DMS79 (cell line): ENCODE results near the gene OMG.
"Not testable (repeated sequence)": the region's sequence is repeated elsewhere in the genome, so short reads cannot be mapped to it uniquely, and the experiment has no call there.

Experiments used
- DNase-seq: peaks from one replicate; lab custom pipeline; 2025; lab: John Stamatoyannopoulos, UW

OMG gene, protein sequence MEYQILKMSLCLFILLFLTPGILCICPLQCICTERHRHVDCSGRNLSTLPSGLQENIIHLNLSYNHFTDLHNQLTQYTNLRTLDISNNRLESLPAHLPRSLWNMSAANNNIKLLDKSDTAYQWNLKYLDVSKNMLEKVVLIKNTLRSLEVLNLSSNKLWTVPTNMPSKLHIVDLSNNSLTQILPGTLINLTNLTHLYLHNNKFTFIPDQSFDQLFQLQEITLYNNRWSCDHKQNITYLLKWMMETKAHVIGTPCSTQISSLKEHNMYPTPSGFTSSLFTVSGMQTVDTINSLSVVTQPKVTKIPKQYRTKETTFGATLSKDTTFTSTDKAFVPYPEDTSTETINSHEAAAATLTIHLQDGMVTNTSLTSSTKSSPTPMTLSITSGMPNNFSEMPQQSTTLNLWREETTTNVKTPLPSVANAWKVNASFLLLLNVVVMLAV

DNA sequence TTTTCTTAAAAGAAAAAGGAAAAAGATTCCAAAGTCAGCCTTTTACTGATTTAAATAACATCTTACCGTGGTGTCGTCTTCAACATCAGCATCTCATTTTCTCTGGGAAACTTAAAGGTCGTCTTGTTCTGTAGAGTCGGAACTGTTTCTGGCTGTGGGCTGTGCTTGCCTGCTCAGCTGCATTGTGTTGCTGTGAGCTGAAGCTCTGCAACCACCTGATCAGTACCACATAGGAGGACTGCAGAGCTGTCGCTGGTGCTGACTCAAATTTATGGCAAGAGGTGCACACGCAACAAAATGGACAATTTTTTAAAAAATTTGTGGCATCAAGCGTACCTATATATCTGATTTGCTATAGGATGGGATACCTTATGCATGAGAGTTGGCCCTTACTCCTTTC is at the start of gene OMG:
Gene OMG (minus strand): TSS at position 150 of the 400 bp plus-strand sequence. CDS start 908 bp downstream, outside the sequence.
- no peak for DNase-seq

DNA sequence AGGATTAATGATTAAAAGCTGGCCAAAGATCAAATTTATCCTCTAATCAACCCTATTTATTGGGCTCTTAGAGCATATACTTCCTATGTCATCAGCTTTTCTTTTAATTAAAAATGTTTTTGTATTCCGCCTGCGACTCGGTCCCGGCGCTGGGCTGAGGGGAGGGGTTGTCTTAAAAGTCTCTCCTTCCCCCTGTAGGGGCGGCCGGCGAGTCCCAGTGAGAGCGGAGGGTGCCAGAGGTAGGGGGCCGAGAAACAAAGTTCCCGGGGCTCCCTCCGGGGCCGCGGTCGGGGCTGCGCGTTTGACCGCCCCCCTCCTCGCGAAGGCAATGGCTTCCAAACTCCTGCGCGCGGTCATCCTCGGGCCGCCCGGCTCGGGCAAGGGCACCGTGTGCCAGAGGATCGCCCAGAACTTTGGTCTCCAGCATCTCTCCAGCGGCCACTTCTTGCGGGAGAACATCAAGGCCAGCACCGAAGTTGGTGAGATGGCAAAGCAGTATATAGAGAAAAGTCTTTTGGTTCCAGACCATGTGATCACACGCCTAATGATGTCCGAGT is 48.2 kb upstream of the OMG start:
- not testable (repeated sequence) for DNase-seq

DNA sequence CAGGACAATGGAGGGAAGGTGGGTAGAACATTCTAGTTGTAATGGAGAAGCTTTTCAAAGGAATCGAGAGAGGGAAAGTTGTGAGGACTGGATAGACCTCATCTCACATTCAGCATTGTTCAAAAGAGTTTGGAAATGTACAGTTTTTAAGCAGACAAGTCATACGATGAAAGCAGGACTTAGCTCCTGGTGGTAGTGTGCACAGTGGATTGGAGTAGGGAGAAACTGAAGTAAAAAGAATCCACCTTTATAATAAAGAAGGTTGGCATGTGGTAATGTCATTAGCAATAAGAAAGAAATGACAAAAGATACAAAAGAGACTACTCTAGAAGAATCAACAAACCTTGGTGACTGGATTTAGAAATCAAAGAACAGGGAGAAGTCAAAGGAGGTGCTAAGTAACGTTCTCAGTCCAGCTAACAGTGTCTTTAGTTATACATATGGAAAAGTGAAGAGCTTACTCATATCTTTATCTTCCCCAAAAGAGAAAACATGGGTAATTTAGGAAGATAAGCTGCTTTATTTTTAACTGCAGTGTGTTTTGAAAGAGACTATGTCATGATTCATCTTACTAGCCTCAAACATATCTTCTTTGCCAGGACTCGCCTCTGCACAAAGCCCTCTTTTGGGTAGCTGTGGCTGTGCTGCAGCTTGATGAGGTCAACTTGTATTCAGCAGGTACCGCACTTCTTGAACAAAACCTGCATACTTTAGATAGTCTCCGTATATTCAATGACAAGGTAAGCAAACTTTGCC is 43.0 kb upstream of the OMG start:
- DNase-seq: no peak

DNA sequence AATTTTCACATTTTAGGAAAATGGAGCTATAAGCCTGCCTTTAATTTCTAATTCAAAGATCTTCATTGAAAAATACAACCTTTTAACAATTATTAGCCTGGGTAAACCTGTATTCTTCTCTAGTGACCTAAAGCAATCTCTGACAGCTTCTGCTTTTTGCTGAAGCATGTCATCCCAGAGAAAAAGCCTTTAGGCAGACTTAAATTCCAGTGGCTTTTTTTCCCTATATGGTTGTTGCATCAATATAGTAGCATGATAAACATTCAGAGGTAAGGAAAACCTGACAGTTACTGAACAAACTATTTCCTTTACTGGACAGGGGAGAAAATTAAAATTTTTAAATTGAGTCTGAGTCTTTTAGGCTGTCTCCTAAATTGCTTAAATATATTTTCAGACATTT is 32.2 kb upstream of the OMG start:
- DNase-seq: no peak

DNA sequence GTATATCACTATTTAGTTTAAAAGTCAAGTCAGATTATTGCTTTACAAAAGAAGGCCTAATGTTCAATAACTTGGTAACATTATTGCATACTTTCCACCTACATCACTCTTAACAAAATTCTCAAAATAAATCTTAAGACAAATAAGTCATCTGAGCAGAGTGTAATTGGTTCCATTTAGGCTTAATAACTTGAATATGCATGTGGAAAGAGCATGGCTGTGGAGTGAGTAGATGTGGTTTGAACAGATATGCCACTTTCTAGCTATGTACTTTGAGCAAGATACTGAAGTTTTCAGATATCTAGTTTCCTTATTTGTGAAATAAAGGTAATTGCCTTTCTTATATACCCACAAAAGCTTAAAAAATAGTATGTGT is 31.1 kb upstream of the OMG start:
- no peak for DNase-seq

DNA sequence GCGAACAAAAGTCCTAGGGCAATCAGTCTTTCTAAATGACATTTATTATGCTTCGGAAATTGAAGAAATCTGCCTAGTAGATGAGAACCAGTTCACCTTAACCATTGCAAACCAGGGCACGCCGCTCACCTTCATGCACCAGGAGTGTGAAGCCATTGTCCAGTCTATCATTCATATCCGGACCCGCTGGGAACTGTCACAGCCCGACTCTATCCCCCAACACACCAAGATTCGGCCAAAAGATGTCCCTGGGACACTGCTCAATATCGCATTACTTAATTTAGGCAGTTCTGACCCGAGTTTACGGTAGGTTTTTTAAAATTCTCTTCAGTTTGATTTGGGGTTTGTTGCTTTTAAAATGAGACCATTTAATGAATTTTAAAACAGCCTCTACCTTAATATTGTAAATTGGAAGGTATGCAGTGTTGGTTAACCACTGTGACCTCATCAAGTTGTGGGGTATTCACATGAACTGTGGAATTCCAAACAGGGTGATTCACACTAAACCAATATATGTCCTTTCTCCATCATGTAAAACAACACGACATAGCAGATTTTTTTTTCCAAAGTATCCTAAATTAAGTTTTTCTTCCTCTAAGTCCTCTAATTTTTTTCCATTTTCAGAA is 30.6 kb upstream of the OMG start:
- no peak for DNase-seq

DNA sequence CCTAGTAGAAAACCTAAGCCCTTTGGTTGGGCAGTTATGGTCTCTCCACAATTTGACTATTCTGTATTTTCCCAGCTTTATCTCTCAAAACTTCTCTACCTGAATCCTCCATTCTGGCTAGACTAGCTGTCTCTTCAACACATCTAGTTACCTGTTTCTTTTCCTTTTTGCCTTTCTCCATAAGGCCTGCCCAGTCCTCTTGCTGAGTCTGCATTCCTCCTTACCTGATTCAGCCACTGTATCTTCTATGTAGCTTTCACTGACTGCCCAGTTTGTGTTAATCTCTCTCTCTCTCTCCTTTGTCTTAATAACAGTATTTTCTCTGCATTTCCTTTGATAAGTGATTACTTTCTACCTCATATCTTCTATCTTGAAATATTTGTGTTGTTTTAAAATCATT is 26.5 kb upstream of the OMG start:
- DNase-seq: no peak

DNA sequence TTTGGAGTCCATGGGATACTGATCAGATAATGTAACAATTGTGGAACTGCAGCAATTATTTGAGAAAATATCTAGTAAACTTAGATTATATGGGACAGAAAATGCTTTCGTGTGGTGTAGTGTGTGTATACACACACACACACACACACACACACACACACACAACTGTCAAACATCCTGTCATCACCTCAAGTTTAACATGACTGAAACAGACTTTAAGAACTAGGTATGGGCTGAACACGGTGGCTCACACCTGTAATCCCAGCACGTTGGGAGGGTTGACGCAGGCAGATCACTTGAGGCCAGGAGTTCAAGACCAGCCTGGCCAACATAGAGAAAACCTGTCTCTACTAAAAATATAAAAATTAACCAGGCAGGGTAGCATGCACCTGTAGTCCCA is 24.9 kb upstream of the OMG start:
- DNase-seq: no peak

DNA sequence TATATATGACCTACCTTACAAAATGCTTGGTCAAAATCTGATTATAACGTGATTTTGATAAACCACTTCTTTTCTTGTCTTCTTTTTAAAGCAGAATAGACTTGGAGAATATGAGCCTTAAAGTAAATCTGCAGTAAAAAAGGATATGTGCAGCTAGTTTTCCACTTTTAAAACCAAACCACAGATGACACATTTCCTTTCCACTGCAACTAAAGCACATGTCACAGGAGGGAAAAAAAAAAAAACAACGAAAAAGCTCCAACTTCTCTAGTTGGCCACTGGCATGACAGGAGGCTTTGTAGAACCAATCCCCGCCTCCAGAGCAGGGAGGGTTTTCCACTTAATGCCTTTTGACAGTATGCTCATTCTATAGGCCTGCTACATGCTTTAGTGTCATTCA is 24.4 kb upstream of the OMG start, which contains the start of gene EVI2A:
Gene EVI2A (minus strand): TSS at position 142 of the 400 bp plus-strand sequence. CDS start 2,609 bp downstream, outside the sequence.
- no peak for DNase-seq

DNA sequence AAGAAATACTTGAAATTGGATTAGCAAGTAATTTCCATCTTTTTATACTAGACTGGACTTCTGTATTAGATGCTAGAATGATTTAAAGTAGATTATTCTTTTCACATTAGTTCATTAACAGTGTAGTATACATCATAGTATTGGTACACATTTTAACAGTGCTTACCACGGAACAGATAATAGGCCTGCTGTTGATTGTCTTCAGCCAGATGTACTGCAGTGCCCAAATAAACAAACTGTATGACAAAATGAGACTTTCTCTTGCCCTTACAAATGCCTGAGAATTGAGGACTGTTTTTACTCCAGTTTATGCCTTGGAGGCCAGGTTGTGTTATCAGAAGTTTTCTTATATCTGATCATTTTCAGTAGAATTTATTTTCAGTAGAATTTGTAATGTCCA is 23.8 kb upstream of the OMG start:
- DNase-seq: no peak

DNA sequence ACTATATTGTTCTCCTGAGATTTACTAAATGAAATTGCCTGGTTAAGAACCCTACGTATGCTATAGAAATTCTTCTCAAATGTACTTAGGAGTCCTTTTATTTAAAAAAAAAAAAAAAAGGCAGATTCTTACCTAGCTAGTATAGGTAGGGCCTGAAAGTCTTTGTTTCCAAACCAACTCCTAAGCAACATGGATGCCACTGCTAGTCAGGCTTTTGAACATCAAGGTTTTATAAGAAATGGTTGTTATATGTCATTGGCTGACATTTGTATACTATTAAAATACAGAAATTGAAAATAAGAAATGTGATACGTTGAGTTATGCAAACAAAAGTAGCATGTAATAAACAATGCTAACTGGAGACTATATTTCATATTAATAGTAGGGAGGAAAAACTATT is 23.2 kb upstream of the OMG start:
- DNase-seq: no peak

DNA sequence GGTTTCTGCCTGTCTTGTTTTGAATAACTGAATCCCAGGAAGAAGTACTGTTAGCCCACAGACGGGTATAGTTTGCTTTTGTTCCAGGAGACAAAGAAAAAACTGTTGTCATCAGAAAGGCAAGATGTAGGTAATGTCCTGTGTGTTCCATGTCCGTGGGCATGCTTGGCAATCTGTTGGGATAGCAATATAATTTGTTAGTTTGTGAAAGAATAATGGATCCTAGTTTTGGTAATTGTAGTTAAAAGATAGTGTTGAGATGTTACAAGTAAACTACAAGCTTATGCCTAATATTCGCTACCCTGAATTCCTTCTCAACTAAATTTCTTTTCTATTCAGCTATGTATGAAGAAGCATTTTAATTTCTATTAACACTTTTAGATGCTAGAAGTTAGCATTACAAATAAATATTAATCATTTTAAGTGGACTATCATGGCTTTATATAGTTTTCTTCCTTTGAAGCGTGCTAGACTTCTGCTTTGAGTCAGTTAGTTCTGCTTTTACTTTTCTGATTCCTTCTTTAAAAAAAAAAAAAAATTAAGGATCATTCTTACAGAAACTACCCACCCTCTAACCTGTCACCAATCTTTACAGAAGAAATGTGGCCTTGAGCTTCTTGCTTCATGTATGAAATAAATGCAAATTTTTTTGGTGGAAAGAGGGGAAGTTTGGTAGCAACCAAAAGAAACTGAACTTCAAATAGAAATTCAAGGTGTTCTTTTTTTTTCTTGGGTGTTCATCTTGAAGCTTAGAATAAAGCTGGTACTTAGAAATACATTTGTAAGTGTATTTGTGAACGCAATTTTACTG is 22.0 kb upstream of the OMG start:
- no peak for DNase-seq

DNA sequence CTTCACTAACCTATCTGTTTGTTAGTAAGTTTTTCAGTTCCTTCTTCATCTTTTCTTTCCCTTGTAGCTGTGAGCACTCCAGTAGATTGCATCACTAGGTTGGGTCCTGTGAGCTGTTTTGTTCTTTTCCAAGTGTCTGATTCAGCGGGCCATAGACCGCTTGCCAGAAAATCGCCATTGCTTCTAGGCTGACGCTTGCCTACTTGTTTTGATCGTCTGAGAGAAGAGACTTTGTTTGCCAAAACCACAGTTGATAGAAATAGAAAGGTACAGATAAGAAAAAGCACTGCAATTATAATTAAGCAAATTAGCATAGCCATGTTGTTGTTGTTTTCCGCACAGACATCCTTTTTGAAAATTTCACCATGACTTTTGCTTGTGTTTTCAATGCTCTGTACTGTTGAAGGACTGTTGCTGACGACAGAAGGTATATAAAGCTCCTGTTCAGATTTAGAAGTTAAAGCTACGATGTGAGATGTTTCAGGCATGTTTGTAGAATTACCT is 21.3 kb upstream of the OMG start:
- no peak for DNase-seq

DNA sequence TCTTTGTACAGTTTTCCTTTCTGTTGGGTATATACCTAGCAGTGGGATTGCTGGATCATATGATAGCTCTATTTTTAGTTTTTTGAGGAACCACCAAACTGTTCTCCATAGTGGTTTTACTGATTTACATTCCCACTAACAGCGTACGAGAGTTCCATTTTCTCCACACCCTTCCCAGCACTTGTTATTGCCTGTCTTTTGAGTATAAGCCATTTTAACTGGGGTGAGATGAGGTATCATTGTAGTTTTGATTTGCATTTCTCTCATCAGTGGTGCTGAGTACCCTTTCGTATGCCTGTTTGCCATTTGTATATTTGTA is 17.7 kb upstream of the OMG start:
- no peak for DNase-seq

DNA sequence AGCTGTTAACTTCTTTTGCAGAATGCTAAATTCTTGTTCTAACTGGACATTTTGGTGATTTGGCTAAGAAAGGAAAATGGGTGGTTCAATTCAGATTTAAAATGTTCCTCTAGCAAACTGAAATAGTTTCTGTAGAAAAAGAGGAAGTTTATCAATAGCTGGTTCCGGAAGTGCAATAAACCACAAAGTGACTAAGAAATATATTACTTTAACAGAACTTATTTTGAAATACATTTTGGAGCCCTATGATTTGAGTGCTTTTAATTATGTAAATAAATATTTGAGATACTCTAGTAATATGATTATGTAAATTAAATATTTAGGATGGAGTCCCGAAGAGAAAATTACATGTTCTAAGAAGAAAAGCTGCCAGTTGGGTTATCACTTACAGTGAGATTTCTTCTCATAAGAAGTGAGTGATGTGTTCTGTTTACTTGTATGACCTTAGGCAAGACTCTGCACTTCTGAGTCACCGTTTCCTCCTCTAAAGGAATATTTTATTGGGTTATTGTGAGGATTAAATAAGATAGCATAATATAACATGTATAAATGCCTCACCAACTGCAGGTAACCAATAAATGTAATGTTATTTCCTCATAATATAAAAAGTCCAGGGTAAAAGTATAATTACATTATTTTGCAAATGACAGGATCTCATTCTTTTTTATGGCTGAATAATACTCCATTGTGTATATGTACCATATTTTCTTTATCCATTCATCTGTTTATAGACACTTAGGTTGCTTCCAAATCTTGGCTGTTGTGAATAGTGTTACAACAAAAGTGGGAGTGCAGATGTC is 17.1 kb upstream of the OMG start, which contains the start of gene EVI2B:
Gene EVI2B (minus strand): TSS at position 73 of the 800 bp plus-strand sequence. CDS start 8,445 bp downstream, outside the sequence.
- DNase-seq: no peak

DNA sequence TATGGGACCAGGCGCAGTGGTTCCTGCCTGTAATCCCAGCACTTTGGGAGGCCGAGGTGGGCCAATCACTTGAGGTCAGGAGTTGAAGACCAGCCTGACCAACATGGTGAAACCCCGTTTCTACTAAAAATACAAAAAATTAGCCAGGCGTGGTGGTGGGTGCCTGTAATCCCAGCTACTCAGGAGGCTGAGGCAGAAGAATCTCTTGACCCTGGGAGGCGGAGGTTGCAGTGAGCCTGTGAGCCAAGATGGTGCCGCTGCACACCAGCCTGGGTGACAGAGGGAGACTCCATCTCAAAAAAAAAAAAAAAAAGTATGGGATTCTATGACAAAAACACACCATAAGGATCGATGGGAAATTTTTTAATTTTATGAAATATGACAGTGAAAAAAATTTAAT is 15.2 kb upstream of the OMG start:
- not testable (repeated sequence) for DNase-seq

DNA sequence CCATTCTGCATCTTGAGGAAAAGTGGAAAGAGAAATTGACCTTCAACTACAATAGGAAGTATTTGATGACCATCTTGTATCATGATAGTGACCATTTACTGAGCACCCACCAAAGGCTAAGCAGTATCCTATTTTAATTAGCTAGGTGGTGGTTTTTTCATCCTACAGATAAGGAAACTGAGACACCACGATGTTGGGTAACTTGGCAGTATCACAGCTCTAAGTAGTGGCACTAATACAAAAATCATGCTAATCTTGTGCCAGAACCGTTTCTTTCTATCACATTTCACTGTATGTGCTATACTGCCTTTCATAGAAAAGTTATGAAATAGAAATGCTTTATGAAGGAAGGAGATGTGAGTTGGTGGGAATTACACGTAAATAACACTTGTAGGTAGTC is 14.5 kb upstream of the OMG start:
- DNase-seq: no peak

DNA sequence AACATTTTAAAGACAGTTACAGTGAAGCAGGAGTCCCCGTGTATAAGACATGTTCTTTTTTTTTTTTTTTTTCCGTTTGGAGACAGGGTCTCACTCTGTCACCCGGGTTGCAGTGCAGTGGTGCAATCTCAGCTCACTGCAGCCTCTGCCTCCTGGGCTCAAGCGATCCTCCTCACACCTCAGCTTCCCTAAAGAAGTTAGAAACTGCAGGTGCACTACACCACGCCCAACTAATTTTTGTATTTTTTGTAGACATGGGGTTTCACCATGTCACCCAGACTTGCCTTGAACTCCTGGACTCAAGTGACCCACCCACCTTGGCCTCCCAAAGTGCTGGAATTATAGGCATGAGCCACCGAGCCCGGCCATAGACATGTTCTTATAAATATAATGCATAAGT is 13.8 kb upstream of the OMG start:
- no peak for DNase-seq

DNA sequence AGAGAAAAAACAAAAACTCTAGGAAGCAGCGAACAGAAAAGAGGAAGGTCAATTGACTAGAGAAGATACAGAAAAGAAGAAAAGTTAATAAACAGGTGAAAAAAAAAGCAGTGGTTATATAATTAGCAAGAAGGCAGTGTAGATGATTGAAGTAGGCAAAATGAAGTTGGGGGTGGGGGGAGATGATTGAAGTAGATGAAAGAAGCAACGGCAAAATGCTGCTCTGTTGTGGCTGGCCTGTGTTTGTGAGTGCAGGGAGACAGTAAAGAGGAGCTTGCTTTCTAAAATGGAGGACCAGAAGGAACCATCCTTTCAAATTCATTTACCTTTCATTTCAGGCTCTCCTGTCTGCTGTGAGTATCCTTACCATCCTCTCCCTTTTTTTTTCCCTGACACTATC is 13.2 kb upstream of the OMG start:
- DNase-seq: no peak

DNA sequence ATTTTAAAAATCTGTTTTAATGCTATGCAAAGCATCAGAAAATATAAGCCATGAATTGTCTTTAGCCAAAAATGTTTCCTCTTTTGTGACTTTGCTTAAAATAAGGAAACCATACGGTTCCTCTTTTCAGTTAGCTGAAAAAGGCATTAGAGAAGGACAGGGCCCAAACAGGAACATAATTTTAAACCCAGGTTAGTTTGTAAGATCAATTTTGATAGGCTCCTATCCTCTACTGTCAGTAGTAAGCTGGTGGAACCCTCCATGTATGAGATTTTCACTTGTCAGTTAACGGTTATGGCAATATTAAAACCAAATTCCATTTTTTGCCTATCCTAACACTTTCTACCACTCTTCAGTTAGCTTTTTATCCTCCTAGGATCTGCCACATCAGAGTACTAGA is 12.5 kb upstream of the OMG start:
- no peak for DNase-seq
